Astrocyte of the cerebellum (primary cell): ENCODE measurements around the gene DDX60.

Experiments used
- DNase-seq: peaks from one replicate; pipeline ENCODE4 v3.0.0-alpha.2; 2011; ENCODE audit warnings: low read depth
- H3K4me3 ChIP-seq: 2 replicates; pipeline ENCODE4 v1.5.1; 2011; ENCODE audit warnings: mild to moderate bottlenecking, low read depth, low read length, moderate library complexity
- in situ Hi-C: cut with HindIII; loops from 2 replicates; pipeline ENCODE4 v1.10.0; 2017; ENCODE audit warnings: low sequenced_read_pairs
- TF ChIP-seq, protein P1 (sequence below): IDR thresholded peaks from 2 replicates; pipeline ENCODE4 v1.5.1; 2012; ENCODE audit warnings: low read length, low read depth, moderate library complexity, mild to moderate bottlenecking; ENCODE audit errors: missing control alignments

Gene DDX60

GRCh38 chr4:168321006-168321405 lies 2.5 kb upstream of the DDX60 start:
- DNase-seq: no peak
- no peak overlapping the region for H3K4me3 ChIP-seq
- TF ChIP-seq, protein P1, sequence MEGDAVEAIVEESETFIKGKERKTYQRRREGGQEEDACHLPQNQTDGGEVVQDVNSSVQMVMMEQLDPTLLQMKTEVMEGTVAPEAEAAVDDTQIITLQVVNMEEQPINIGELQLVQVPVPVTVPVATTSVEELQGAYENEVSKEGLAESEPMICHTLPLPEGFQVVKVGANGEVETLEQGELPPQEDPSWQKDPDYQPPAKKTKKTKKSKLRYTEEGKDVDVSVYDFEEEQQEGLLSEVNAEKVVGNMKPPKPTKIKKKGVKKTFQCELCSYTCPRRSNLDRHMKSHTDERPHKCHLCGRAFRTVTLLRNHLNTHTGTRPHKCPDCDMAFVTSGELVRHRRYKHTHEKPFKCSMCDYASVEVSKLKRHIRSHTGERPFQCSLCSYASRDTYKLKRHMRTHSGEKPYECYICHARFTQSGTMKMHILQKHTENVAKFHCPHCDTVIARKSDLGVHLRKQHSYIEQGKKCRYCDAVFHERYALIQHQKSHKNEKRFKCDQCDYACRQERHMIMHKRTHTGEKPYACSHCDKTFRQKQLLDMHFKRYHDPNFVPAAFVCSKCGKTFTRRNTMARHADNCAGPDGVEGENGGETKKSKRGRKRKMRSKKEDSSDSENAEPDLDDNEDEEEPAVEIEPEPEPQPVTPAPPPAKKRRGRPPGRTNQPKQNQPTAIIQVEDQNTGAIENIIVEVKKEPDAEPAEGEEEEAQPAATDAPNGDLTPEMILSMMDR: no peak
- in situ Hi-C loops: loop anchor here (5.0 kb wide), 1 partner anchor 41 kb away; no protein-coding TSS in a partner anchor

- TF ChIP-seq, protein P1: no peak
- in situ Hi-C loops: loop anchor here (5.0 kb wide), 1 partner anchor 43 kb away; no protein-coding TSS in a partner anchor
- DNase-seq: no peak
- no peak overlapping the region for H3K4me3 ChIP-seq
Observed at GRCh38 chr4:168319486-168320019, 1.0 kb upstream of the DDX60 start.

GRCh38 chr4:168317621-168318020 lies 931 bp downstream of the DDX60 start:
- H3K4me3 ChIP-seq: peak overlapping the region; percentile 89
- DNase-seq: no peak
- in situ Hi-C loops: no loop called here
- TF ChIP-seq, protein P1: no peak

GRCh38 chr4:168309781-168310180 lies 8.8 kb downstream of the DDX60 start:
- TF ChIP-seq, protein P1: no peak
- DNase-seq: no peak

GRCh38 chr4:168308912-168309311 lies 9.6 kb downstream of the DDX60 start:
- TF ChIP-seq, protein P1: no peak
- no peak for DNase-seq
- H3K4me3 ChIP-seq: no peak overlapping the region
- in situ Hi-C loops: no loop called here

More at GRCh38 chr4:168309781-168310180, 8.8 kb downstream of the DDX60 start:
- no peak overlapping the region for H3K4me3 ChIP-seq
- in situ Hi-C loops: no loop called here

DNA sequence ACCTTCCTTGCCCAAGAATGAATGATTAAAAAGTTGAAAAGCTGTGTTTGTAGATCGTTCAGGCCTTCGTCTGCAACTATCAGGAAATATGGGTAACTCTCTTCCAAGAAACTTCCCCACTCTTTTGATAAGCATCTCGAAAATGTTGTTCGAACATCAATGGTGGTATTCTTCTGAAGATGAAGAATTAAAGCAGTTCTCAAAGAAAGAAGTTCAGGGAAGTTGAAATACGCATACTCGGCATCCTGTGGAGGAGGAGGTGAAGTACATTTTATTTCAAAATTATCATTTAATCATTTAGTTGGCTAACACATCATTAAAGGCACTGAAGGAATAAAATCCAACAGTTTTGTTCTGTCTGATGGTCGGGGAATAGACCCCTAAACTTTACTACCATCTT lies 12.1 kb downstream of the DDX60 start:
- TF ChIP-seq, protein P1: no peak
- in situ Hi-C loops: no loop called here
- no peak for DNase-seq
- H3K4me3 ChIP-seq: no peak overlapping the region
